CD8-positive, alpha-beta memory T cell (primary cell): ENCODE results near the gene LRRC8A. TPM values are rescaled to one million over a fixed set of nuclear protein-coding genes. Genes with fewer than 3 reads are reported as not detected.
"Not testable (repeated sequence)": the region's sequence is repeated elsewhere in the genome, so short reads cannot be mapped to it uniquely, and the experiment has no call there.

ENCODE experiments used
- CTCF ChIA-PET: fragments of 350-600 bp; sonication (Branson Sonifier 250); formaldehyde crosslinking; loops from one replicate; lab custom pipeline; 2021; ENCODE audit warnings: antibody characterized with exemption; lab: Charles Lee
- POLR2A ChIA-PET: fragments of 350-600 bp; sonication (Branson Sonifier 250); formaldehyde crosslinking; loops from one replicate; lab custom pipeline; 2021; ENCODE audit warnings: antibody characterized with exemption; lab: Charles Lee
- DNase-seq, 5 donors: peaks; one replicate each; pipeline versions ENCODE4 v3.0.0 to v3.0.0-alpha.2; 2020 to 2022; ENCODE audit warnings: mixed read lengths in 1 of 5
- H3K27ac ChIP-seq: one replicate; pipeline ENCODE4 v1.7.0; 2013; ENCODE audit warnings: low read depth, mild to moderate bottlenecking, low read length, moderate library complexity
- H3K27me3 ChIP-seq: 2 replicates; pipeline ENCODE4 v1.7.0; 2013; ENCODE audit warnings: low read length, mild to moderate bottlenecking; ENCODE audit not compliant: insufficient read depth, poor library complexity, severe bottlenecking
- H3K36me3 ChIP-seq: 2 replicates; pipeline ENCODE4 v1.7.0; 2013; ENCODE audit warnings: mild to moderate bottlenecking, low read length, moderate library complexity; ENCODE audit not compliant: insufficient read depth
- H3K4me1 ChIP-seq: 2 replicates; pipeline ENCODE4 v1.7.0; 2013; ENCODE audit warnings: mild to moderate bottlenecking, low read length, moderate library complexity; ENCODE audit not compliant: insufficient read depth
- H3K4me3 ChIP-seq: 2 replicates; pipeline ENCODE4 v1.7.0; 2013; ENCODE audit warnings: mild to moderate bottlenecking, low read length
- H3K9me3 ChIP-seq: 2 replicates; pipeline ENCODE4 v1.7.0; 2013; ENCODE audit warnings: mild to moderate bottlenecking, low read length
- H3K27ac Mint-ChIP-seq, 8 donors: one replicate each; pipeline ENCODE4 v1.8.0; 2020 to 2021; ENCODE audit warnings: mixed read lengths in 8 of 8, mild to moderate bottlenecking in 6 of 8, inconsistent platforms in 3 of 8, moderate library complexity in 3 of 8
- H3K27me3 Mint-ChIP-seq, 2 donors: one replicate each; pipeline ENCODE4 v1.8.0; 2020 to 2021; ENCODE audit warnings: mixed read lengths in 2 of 2, mild to moderate bottlenecking in 1 of 2, moderate library complexity in 1 of 2
- H3K36me3 Mint-ChIP-seq, 3 donors: one replicate each; pipeline ENCODE4 v1.8.0; 2020 to 2021; ENCODE audit warnings: mixed read lengths in 3 of 3, inconsistent platforms in 1 of 3, mild to moderate bottlenecking in 1 of 3
- H3K4me1 Mint-ChIP-seq, 3 donors: one replicate each; pipeline ENCODE4 v1.8.0; 2020 to 2021; ENCODE audit warnings: mixed read lengths in 3 of 3, inconsistent platforms in 1 of 3, mild to moderate bottlenecking in 1 of 3
- H3K4me3 Mint-ChIP-seq, 7 donors: one replicate each; pipeline ENCODE4 v1.8.0; 2020 to 2021; ENCODE audit warnings: mixed read lengths in 7 of 7, mild to moderate bottlenecking in 6 of 7, moderate library complexity in 4 of 7, inconsistent platforms in 2 of 7
- H3K9me3 Mint-ChIP-seq, 5 donors: one replicate each; pipeline ENCODE4 v1.8.0; 2020 to 2022; ENCODE audit warnings: mixed read lengths in 5 of 5, mild to moderate bottlenecking in 3 of 5, moderate library complexity in 2 of 5, inconsistent platforms in 1 of 5
- polyA plus RNA-seq: library from polyadenylated mRNA; unstranded; fragments of 300-500 nt; fragmentation: Illumina TruSeq; gene quantifications from one replicate; pipeline ENCODE4 v1.2.3, GENCODE V29; 2021
- total RNA-seq, 2 experiments: library from RNA; stranded (reverse); gene quantifications; one replicate each; pipeline ENCODE4 v1.2.3, GENCODE V29; 2021

Gene LRRC8A
- total and polyA plus RNA-seq, 3 experiments from 2014 or later, result 27.3 to 42.7 (median 27.6) TPM

GRCh38 chr9:128852646-128853045 is 29.3 kb upstream of the LRRC8A start:
- POLR2A ChIA-PET, result not testable (repeated sequence)

GRCh38 chr9:128854454-128854853 is 27.5 kb upstream of the LRRC8A start:
- H3K4me3 Mint-ChIP-seq, H3K27me3 ChIP-seq, H3K9me3 ChIP-seq, H3K27ac ChIP-seq, DNase-seq, H3K4me3 ChIP-seq, H3K27me3 Mint-ChIP-seq, POLR2A ChIA-PET, H3K27ac Mint-ChIP-seq, H3K4me1 Mint-ChIP-seq, H3K36me3 ChIP-seq, H3K4me1 ChIP-seq: not testable (repeated sequence)
- Mint-ChIP-seq H3K36me3 (peaks cover 13 to 18% (median 17%) of the 10 kb centered on the region in 3 donors), H3K9me3 (peaks cover 12 to 18% (median 15%) of the 10 kb centered on the region in 5 donors)
- CTCF ChIA-PET, result interaction anchor here (1.1 kb wide), 1 partner anchor 9 kb away, joined by 3 read pairs; no protein-coding TSS in a partner anchor

More at GRCh38 chr9:128852646-128853045, 29.3 kb upstream of the LRRC8A start:
- H3K9me3 ChIP-seq, H3K27me3 ChIP-seq, H3K4me3 ChIP-seq, H3K4me1 ChIP-seq, H3K36me3 ChIP-seq, H3K4me3 Mint-ChIP-seq, H3K27ac ChIP-seq, H3K27ac Mint-ChIP-seq, H3K4me1 Mint-ChIP-seq, DNase-seq, H3K27me3 Mint-ChIP-seq: not testable (repeated sequence)
- H3K9me3 Mint-ChIP-seq, result peaks cover 12 to 20% (median 17%) of the 10 kb centered on the region in 5 donors
- CTCF ChIA-PET, result interaction anchor here (0.7 to 1.0 kb wide), 2 partner anchors 10 to 75 kb away, joined by 3 read pairs; no protein-coding TSS in a partner anchor
- peaks cover 15 to 25% (median 17%) of the 10 kb centered on the region in 3 donors for H3K36me3 Mint-ChIP-seq

- H3K27ac ChIP-seq, POLR2A ChIA-PET, DNase-seq, H3K4me1 ChIP-seq, H3K36me3 ChIP-seq, H3K4me3 ChIP-seq, H3K27me3 ChIP-seq, H3K9me3 Mint-ChIP-seq, H3K9me3 ChIP-seq, H3K27me3 Mint-ChIP-seq, H3K4me3 Mint-ChIP-seq, H3K4me1 Mint-ChIP-seq, H3K36me3 Mint-ChIP-seq: not testable (repeated sequence)
- peak overlapping the region in 1 of 8 donors; percentile 33 for H3K27ac Mint-ChIP-seq
- CTCF ChIA-PET, result interaction anchor here (9.2 kb wide), 1 partner anchor 68 kb away, joined by 155 read pairs; the partner anchor contains the start of gene PHYHD1
Observed at GRCh38 chr9:128858476-128858875, 23.5 kb upstream of the LRRC8A start.

- no peaks in the 10 kb centered on the region for H3K27me3 ChIP-seq
- peaks cover 3 to 6% (median 4%) of the 10 kb centered on the region in 3 donors for H3K4me1 Mint-ChIP-seq
- POLR2A ChIA-PET, result interaction anchor here (0.8 kb wide), 1 partner anchor 42 kb away, joined by 3 read pairs; the partner anchor contains the start of gene ENDOG
Observed at GRCh38 chr9:128860937-128861336, 21.0 kb upstream of the LRRC8A start.

GRCh38 chr9:128861501-128861900 is 20.4 kb upstream of the LRRC8A start:
- Histone ChIP-seq H3K9me3 (no peaks in the 10 kb centered on the region), H3K4me3 (no peak overlapping the region), H3K27ac (no peak overlapping the region), H3K4me1 (peaks cover 5% of the 10 kb centered on the region), H3K36me3 (no peaks in the 10 kb centered on the region), H3K27me3 (no peaks in the 10 kb centered on the region)
- Mint-ChIP-seq H3K9me3 (no peaks in the 10 kb centered on the region), H3K4me1 (peaks cover 3 to 6% (median 4%) of the 10 kb centered on the region in 3 donors), H3K27me3 (no peaks in the 10 kb centered on the region), H3K36me3 (peaks cover 0 to 3% (median 3%) of the 10 kb centered on the region in 3 donors), H3K27ac (no peak overlapping the region), H3K4me3 (no peak overlapping the region)
- ChIA-PET POLR2A (interaction anchor here (0.8 kb wide), 1 partner anchor 43 kb away, joined by 3 read pairs; the partner anchor contains the start of gene ENDOG), CTCF (interaction anchor here (1.0 to 9.2 kb wide), 5 partner anchors 41 to 65 kb away, joined by 3 to 155 read pairs (median 5); partner anchors contain the start of genes ENDOG and PHYHD1)
- no peak for DNase-seq

More at GRCh38 chr9:128860937-128861336, 21.0 kb upstream of the LRRC8A start:
- no peak for DNase-seq
- Histone ChIP-seq H3K9me3 (no peaks in the 10 kb centered on the region), H3K4me1 (peaks cover 5% of the 10 kb centered on the region), H3K27ac (no peak overlapping the region), H3K4me3 (no peak overlapping the region), H3K36me3 (no peaks in the 10 kb centered on the region)
- CTCF ChIA-PET, result interaction anchor here (9.2 kb wide), 1 partner anchor 65 kb away, joined by 155 read pairs; the partner anchor contains the start of gene PHYHD1
- H3K27me3 Mint-ChIP-seq, result no peaks in the 10 kb centered on the region
- H3K36me3 Mint-ChIP-seq, result peaks cover 0 to 3% (median 3%) of the 10 kb centered on the region in 3 donors
- no peaks in the 10 kb centered on the region for H3K9me3 Mint-ChIP-seq
- no peak overlapping the region for H3K4me3 Mint-ChIP-seq
- H3K27ac Mint-ChIP-seq, result no peak overlapping the region

GRCh38 chr9:128862401-128862851 is 19.5 kb upstream of the LRRC8A start:
- POLR2A ChIA-PET, result no interaction called here
- no peaks in the 10 kb centered on the region for H3K9me3 Mint-ChIP-seq
- no peaks in the 10 kb centered on the region for H3K27me3 ChIP-seq
- CTCF ChIA-PET, result interaction anchor here (1.0 to 9.2 kb wide), 6 partner anchors 10 to 64 kb away, joined by 3 to 155 read pairs (median 4); partner anchors contain the start of genes ENDOG and PHYHD1
- peaks cover 3 to 6% (median 4%) of the 10 kb centered on the region in 3 donors for H3K4me1 Mint-ChIP-seq
- no peak overlapping the region for H3K4me3 ChIP-seq
- no peaks in the 10 kb centered on the region for H3K36me3 ChIP-seq
- no peaks in the 10 kb centered on the region for H3K9me3 ChIP-seq
- H3K27me3 Mint-ChIP-seq, result no peaks in the 10 kb centered on the region
- no peak for DNase-seq
- H3K4me3 Mint-ChIP-seq, result no peak overlapping the region
- H3K27ac ChIP-seq, result no peak overlapping the region
- peaks cover 0 to 3% (median 0%) of the 10 kb centered on the region in 3 donors for H3K36me3 Mint-ChIP-seq
- H3K27ac Mint-ChIP-seq, result no peak overlapping the region
- H3K4me1 ChIP-seq, result peaks cover 5% of the 10 kb centered on the region

- peaks cover 0 to 3% (median 0%) of the 10 kb centered on the region in 3 donors for H3K36me3 Mint-ChIP-seq
- POLR2A ChIA-PET, result interaction anchor here (0.6 kb wide), 1 partner anchor 11 kb away, joined by 3 read pairs; no protein-coding TSS in a partner anchor
- Histone ChIP-seq H3K4me1 (peaks cover 5% of the 10 kb centered on the region), H3K4me3 (no peak overlapping the region), H3K27me3 (no peaks in the 10 kb centered on the region), H3K9me3 (no peaks in the 10 kb centered on the region), H3K27ac (no peak overlapping the region), H3K36me3 (no peaks in the 10 kb centered on the region)
- H3K9me3 Mint-ChIP-seq, result no peaks in the 10 kb centered on the region
- no peak overlapping the region for H3K4me3 Mint-ChIP-seq
- DNase-seq, result peak; percentile 72 to 87 (median 78)
- peaks cover 3 to 6% (median 4%) of the 10 kb centered on the region in 3 donors for H3K4me1 Mint-ChIP-seq
- H3K27ac Mint-ChIP-seq, result peak overlapping the region in 5 of 8 donors; percentile 41 to 78 (median 61)
- CTCF ChIA-PET, result interaction anchor here (0.9 to 9.2 kb wide), 6 partner anchors 11 to 62 kb away, joined by 3 to 155 read pairs (median 4); partner anchors contain the start of genes ENDOG, KYAT1 and PHYHD1
- no peaks in the 10 kb centered on the region for H3K27me3 Mint-ChIP-seq
Observed at GRCh38 chr9:128863647-128864046, 18.3 kb upstream of the LRRC8A start.
